Neural progenitor cell (in vitro differentiated cells): Measurements from ENCODE around the gene L2HGDH.

Experiments used
- EZH2 ChIP-seq: fragments of 200-600 bp; sonication (generic); IDR thresholded peaks from 2 replicates; pipeline ENCODE4 v1.6.1; 2017; ENCODE audit warnings: antibody characterized with exemption, mild to moderate bottlenecking, moderate library complexity
- EZH2phosphoT487 ChIP-seq: fragments of 200-600 bp; sonication (generic); IDR thresholded peaks from 2 replicates; pipeline ENCODE4 v1.6.1; 2017; ENCODE audit warnings: antibody characterized with exemption
- TF ChIP-seq, protein P1 (sequence below): fragments of 200-600 bp; sonication (generic); IDR thresholded peaks from 2 replicates; pipeline ENCODE4 v1.5.1; 2017; ENCODE audit warnings: antibody characterized with exemption, mild to moderate bottlenecking

DNA sequence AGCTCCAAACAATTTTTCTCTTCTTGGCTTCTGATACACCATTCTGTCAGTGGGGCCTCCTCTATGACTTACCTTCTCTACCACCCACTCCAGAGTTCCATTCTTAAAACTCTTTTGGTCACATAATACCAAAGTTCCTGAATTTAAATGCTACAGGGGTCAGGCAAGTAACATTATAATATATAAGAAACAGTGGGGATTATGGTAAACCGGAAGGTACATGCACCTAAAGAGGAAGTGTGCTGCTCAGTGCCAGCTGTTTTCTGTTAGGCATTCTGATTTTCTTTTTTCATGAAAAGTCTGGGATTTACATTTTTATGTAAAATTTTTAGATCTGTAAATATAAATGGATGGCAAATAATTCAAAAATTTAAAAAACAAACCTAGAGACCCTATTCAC, 120.5 kb downstream of the L2HGDH start:
- TF ChIP-seq, protein P1, sequence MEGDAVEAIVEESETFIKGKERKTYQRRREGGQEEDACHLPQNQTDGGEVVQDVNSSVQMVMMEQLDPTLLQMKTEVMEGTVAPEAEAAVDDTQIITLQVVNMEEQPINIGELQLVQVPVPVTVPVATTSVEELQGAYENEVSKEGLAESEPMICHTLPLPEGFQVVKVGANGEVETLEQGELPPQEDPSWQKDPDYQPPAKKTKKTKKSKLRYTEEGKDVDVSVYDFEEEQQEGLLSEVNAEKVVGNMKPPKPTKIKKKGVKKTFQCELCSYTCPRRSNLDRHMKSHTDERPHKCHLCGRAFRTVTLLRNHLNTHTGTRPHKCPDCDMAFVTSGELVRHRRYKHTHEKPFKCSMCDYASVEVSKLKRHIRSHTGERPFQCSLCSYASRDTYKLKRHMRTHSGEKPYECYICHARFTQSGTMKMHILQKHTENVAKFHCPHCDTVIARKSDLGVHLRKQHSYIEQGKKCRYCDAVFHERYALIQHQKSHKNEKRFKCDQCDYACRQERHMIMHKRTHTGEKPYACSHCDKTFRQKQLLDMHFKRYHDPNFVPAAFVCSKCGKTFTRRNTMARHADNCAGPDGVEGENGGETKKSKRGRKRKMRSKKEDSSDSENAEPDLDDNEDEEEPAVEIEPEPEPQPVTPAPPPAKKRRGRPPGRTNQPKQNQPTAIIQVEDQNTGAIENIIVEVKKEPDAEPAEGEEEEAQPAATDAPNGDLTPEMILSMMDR = no peak
- TF ChIP-seq EZH2 = no peak
- TF ChIP-seq EZH2phosphoT487 = no peak
